Progenitor cell of endocrine pancreas (in vitro differentiated cells): ENCODE data around the gene UTP3. TPM values are rescaled to one million over a fixed set of nuclear protein-coding genes. Genes with fewer than 3 reads are reported as not detected.

ENCODE experiments used
- DNase-seq: peaks from one replicate; pipeline ENCODE4 v3.0.0; 2021; ENCODE audit warnings: low spot score; ENCODE audit not compliant: unreplicated experiment
- H3K27ac Mint-ChIP-seq: 2 replicates; pipeline ENCODE4 v1.8.0; 2021; ENCODE audit warnings: mild to moderate bottlenecking, moderate library complexity, mixed read lengths
- H3K27me3 Mint-ChIP-seq: 2 replicates; pipeline ENCODE4 v1.8.0; 2021; ENCODE audit warnings: mixed read lengths
- H3K36me3 Mint-ChIP-seq: 2 replicates; pipeline ENCODE4 v1.8.0; 2022; ENCODE audit warnings: mixed read lengths; ENCODE audit not compliant: insufficient read depth
- H3K4me1 Mint-ChIP-seq: 2 replicates; pipeline ENCODE4 v1.8.0; 2021; ENCODE audit warnings: low read depth, mixed read lengths
- H3K4me3 Mint-ChIP-seq: 2 replicates; pipeline ENCODE4 v1.8.0; 2021; ENCODE audit warnings: low read depth, mild to moderate bottlenecking, moderate library complexity, mixed read lengths
- H3K9me3 Mint-ChIP-seq: 2 replicates; pipeline ENCODE4 v1.8.0; 2021; ENCODE audit warnings: low read depth, mixed read lengths
- CTCF ChIP-seq: fragments of 200-600 bp; sonication (generic); IDR thresholded peaks from one replicate; pipeline ENCODE4 v1.5.0; 2021; ENCODE audit warnings: antibody characterized with exemption, mild to moderate bottlenecking; ENCODE audit not compliant: unreplicated experiment
- total RNA-seq: library from RNA; stranded (reverse); gene quantifications from 2 replicates; pipeline ENCODE4 v1.2.1, GENCODE V29; 2021

UTP3 gene
- total RNA-seq, 1 donor from 2014 or later: 25.5 TPM

GRCh38 chr4:70703619-70704214, 15.4 kb downstream of the UTP3 start:
- no peak for TF ChIP-seq CTCF
- Mint-ChIP-seq H3K4me1 (peaks cover 17% of the 10 kb centered on the region), H3K27ac (peak overlapping the region; percentile 97), H3K4me3 (peak overlapping the region; percentile 83), H3K36me3 (no peaks in the 10 kb centered on the region), H3K27me3 (no peaks in the 10 kb centered on the region), H3K9me3 (no peaks in the 10 kb centered on the region)
- no peak for DNase-seq

- peak overlapping the region; percentile 83 for H3K4me3 Mint-ChIP-seq
- H3K9me3 Mint-ChIP-seq: no peaks in the 10 kb centered on the region
- peak; percentile 54 for TF ChIP-seq CTCF
- H3K36me3 Mint-ChIP-seq: no peaks in the 10 kb centered on the region
- H3K4me1 Mint-ChIP-seq: peaks cover 20% of the 10 kb centered on the region
- H3K27me3 Mint-ChIP-seq: no peaks in the 10 kb centered on the region
- peak; percentile 84 for DNase-seq
- H3K27ac Mint-ChIP-seq: peak overlapping the region; percentile 97
These were observed 16.0 kb downstream of the UTP3 start for GRCh38 chr4:70704215-70704930.

GRCh38 chr4:70704931-70705182, 16.5 kb downstream of the UTP3 start:
- H3K4me1 Mint-ChIP-seq: peaks cover 24% of the 10 kb centered on the region
- TF ChIP-seq CTCF: no peak
- H3K27me3 Mint-ChIP-seq: no peaks in the 10 kb centered on the region
- H3K36me3 Mint-ChIP-seq: no peaks in the 10 kb centered on the region
- peak overlapping the region; percentile 83 for H3K4me3 Mint-ChIP-seq
- H3K9me3 Mint-ChIP-seq: no peaks in the 10 kb centered on the region
- no peak overlapping the region for H3K27ac Mint-ChIP-seq
- no peak for DNase-seq

- H3K36me3 Mint-ChIP-seq: no peaks in the 10 kb centered on the region
These were observed 17.1 kb downstream of the UTP3 start for GRCh38 chr4:70705183-70706043.

More at GRCh38 chr4:70705183-70706043, 17.1 kb downstream of the UTP3 start:
- no peak for TF ChIP-seq CTCF
- Mint-ChIP-seq H3K27ac (peak overlapping the region; percentile 91), H3K4me1 (peaks cover 26% of the 10 kb centered on the region), H3K9me3 (no peaks in the 10 kb centered on the region), H3K27me3 (no peaks in the 10 kb centered on the region), H3K4me3 (peak overlapping the region; percentile 93)
- peak; percentile 65 for DNase-seq
